NOMO-1 treated with DMSO at 0.1 percent for 48 hours (cell line): ENCODE measurements around the gene THSD4.
"Not testable (repeated sequence)": the region's sequence is repeated elsewhere in the genome, so short reads cannot be mapped to it uniquely, and the experiment has no call there.

Experiments used
- DNase-seq: peaks from one replicate; lab custom pipeline; 2025; ENCODE audit not compliant: unreplicated experiment; lab: John Stamatoyannopoulos, UW

THSD4 gene

DNA sequence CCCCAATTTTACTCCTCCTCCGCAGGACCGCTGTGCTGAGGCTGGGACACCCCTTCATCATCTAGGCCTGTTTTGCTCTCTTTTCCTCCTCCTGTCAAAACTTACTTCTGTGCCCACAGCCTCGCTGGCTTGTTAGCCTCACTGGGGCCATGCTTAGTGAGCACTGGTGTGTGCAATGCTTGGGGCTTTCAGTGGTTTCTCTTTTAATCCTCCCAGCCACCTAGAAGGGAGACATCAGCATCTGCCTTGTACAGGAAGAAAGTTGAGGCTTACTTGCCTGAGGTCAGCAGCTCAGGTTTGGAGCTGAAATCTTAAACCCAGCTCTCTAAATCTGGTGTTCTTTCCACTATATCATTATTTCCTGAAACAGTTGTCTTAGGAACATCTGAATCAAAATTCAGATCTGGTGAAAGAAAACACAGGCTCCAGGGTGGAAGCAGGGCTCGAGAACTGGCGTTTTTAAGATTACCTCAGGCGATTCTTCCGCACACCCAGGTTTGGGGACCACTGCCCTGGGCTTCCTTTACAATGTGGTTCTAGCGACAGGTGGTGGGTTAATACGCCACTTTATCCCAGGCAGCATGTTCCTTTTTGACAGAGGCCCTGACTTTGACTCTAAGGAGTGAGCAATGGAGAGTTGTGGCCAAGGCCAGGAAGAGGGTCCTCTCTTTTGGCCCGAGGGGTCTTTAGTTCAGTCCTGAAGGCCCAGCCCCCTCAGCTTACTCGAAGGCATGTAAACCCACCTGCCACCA is 3.8 kb downstream of the THSD4 start:
- DNase-seq, result no peak

DNA sequence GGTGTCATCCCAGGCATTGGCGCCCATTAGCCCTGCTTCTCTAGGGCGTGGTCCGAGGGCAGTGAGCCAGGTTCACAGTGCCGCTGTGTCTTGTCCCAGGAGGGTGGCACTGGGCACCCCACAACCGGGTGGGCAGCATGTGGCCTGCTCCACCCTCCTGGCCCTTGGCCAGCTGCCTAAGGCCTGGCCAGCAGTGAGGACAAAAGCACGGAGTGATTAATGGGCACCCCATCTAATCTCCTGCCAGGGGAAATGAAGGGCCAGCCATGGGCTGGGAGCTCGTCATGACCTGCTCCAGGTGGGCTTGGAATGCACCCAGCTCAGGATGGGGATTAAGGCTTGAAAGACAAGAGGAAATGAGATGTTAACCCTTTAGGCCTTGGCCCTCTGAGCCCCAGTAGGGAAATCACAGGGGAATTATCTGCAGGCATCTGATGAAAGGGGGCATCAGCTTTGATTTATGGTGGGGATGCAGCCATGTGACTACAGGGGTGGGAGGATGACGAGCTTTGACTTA is 5.2 kb downstream of the THSD4 start:
- no peak for DNase-seq

DNA sequence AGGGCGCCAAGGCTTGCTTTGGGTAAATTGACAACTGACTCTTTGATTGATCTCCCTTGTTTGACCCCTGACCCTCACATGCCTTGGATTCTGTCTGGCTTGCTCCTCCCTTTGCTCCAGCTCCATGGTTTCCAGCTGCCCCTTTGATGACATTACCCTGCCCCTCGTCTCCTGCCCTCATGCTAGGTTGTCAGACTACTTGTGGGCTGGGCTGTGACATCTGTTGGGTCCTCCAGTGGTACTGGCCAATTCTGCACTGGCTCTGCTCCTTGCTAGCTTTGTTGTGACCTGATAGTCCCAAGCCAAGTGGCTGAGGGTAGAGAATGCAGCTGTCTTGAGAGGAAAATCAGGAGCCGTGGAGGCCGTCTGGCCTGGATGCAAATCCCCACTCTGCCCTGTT is 6.2 kb downstream of the THSD4 start:
- no peak for DNase-seq

DNA sequence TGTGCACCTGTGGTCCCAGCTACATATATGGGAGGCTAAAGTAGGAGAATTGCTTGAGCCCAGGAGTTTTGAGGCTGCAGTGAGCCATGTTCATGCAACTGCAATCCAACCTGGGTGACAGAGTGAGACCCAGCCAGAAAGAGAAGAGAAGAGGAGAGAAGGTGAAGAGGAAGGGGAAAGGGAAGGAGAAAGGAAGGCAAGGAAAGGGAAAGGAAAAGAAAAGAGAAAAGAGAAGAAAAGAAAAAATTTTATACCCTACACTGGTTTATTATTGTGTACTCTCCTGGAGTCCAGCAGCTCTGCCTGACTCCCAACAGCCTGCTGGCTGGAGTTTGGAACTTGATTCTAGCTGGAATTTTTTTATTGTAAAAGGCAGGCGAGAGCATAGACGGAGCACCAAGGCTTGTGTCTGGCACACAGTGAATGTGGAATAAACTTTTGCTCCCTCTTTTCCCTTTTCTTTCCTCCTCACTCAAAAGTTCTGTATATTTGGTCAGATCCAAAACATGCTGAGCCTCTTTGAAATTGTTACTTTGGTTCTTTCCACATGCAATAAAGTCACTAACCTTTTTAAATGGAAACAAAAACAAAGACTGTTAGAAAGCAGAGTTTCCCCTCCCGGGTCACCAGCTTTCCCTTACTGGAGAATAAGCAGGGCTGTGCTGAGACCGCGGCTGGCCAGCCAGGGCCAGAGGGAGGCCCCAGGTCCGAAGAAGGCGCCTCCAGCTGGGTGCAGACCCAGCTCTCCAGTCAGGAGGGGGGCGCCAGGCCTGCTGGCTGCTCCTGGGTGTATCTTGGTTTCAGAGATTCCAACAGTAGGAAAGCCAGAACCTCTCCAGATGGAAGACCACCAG is 9.9 kb downstream of the THSD4 start:
- DNase-seq, result no peak

DNA sequence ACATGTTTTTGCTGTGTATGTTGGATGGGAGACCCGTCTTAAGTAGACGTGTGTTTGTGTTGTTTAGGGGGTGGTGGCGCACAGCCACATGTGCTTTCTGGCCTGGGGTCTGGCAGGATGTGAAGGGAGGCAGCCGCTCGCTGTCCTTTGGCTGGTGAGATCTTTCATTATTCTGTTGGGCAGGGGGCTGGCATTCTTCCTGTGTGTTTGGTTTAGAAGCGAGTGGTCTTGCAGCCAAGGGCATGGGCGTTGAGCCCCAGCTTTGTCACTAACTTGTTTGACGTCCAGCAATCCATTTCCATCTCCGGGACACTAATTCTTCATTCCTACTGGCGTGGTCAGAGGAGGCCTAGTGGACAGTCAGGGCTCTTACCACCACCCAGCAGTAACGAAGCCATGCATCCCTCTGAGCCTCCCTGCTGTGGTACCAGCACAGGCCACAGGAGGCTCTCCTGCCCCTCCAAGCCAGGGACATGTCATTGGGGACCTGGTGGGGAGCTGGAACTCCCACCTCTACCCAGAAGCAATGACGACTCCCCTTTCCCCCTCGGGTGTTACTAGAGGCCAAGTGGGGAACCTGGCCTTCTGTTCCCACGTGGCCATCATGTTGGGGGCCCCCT is 10.7 kb downstream of the THSD4 start:
- no peak for DNase-seq

DNA sequence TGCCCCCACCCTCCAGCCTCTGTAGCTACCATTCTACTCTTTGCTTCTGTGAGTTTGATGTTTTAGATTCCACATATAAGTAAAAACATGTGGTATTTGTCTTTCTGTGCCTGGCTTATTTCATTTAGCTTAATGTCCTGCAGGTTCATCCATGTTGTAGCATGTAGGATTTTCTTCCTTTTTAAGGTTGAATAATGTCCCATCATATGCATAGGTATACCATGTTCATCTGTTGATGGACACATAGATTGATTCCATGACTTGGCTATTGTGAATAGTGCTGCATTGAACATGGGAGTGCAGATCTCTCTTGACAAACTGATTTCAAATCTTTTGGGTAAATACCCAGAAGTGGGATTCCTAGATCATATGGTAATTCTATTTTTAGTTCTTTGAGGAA is 11.8 kb downstream of the THSD4 start:
- no peak for DNase-seq

DNA sequence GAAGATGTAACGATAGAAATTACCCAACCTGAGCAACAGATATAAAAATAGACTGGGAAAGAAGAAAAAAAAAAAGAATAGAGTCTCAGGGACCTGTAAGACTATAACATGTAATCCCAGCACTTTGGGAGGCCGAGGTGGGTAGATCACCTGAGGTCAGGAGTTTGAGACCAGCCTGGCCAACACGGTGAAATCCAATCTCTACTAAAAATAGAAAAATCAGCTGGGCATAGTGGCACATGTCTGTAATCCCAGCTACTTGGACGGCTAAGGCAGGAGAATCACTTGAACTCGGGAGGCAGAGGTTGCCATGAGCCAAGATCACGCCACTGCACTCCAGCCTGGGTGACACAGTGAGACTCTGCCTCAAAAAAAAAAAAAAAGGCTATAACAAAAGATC is 12.9 kb downstream of the THSD4 start:
- DNase-seq, result not testable (repeated sequence)

DNA sequence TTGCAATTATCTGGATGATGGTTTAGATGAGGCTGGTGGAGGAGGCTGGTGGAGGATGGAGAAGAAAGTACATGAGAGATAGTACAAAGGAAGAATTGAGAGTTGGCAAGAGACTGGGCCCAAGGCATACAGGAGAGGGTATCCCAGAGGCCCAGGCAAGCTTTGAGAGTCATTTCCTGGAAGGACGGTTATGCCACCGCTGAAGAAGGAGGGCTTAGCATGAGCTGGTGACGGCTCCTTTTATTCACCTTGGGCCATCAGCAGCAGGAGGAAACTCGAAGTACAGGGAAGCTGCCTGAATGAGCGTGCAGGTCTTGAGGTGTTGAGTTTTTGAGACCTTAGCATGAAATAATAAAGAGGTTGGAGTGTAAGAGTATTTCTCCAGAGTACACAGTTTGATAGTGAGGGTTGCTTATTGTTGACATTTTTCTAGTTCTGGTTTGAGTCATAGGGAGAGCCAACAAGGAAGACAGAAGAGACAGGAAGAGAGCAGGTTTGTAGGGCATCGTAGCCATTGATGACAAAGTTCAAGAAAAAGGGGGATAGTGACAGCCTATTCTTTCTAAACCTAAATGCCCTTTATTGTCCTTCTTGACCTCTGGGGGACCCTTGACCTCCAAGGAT is 13.8 kb downstream of the THSD4 start:
- DNase-seq, result no peak

DNA sequence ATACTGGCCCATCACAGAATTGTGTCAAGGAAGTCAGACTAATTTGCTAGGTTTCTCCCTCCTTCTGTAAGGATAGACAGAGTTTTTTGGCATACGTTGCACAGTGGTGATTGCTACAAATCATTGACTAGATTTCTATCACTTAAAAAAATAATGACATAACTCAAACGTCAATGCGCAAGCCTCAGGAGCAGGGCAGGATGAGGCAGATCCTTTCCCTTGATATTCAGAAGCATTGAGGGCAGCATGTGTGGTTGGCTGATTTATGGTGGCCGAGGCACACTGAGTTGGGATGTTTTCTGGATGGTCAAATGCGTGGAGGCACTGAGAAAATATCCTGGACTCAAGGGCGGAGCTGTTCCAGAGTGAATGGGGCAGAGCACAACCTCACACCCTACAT is 14.4 kb downstream of the THSD4 start:
- no peak for DNase-seq

DNA sequence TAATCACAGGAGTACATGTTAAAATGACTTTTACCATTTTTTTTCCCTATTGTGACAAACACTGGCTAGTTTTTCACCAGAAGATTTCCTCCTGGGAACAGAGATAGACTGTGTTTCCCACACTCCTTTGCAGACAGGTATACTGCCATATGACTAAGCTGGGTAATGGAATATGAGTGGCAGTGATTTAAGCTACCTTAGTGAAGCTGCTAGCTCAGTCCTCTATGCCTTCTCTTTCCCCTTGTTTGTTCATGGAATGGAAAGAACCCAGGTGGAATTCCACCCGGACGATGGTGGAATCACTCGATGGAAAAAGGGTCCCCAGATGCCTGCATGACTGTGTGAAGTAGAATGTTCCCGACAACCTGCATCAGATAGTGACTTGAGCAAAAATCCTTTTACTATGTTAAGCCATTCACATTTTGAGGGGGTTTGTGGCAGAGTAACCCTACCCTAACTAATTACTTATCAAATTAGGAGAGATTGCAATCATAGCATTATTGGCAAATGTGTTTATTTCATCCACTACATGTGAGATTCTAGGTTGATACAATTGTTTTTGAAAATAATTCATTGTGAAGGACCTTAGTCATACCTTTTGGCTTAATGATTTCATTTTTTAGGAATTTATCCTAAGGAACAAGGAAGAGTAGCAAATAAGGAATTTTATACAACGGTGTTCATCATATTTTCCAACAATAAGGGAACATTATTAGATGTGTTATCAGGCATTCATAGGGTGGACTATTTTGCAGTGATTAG is 16.5 kb downstream of the THSD4 start:
- no peak for DNase-seq

DNA sequence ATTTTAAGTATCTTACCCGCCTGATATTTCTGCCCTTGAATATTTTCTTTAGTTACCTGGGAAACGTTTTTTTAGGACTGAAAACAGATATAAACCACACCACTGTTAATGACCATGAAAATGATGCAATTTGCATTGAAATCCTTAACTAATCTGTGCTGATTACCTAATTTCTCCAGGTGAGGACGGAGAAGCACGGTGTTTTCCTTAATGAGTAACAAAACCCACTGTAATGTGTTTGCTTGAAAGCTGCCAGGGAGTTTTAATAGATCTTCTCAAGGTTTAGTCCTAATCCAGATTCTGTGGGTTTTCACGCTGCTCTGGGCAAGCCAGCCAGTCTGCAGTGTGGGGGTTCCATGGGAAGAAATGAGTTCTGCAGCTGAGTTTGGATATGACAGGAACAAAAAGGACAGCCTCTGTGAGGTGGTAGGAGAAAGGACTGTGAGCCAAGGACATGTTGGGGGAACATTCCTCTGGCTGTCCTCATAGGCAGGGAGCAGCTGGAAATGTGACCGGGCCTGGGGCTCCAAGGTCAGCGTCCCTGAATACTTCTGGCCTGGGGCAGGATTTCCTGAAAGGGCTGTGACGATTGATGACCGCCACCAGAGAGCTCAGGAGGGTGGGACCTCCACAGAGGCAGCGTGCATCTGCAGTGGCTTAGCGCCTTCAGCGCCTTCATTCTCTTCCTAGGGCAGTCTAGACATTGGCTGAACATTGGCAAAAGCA is 18.6 kb downstream of the THSD4 start:
- DNase-seq, result no peak

DNA sequence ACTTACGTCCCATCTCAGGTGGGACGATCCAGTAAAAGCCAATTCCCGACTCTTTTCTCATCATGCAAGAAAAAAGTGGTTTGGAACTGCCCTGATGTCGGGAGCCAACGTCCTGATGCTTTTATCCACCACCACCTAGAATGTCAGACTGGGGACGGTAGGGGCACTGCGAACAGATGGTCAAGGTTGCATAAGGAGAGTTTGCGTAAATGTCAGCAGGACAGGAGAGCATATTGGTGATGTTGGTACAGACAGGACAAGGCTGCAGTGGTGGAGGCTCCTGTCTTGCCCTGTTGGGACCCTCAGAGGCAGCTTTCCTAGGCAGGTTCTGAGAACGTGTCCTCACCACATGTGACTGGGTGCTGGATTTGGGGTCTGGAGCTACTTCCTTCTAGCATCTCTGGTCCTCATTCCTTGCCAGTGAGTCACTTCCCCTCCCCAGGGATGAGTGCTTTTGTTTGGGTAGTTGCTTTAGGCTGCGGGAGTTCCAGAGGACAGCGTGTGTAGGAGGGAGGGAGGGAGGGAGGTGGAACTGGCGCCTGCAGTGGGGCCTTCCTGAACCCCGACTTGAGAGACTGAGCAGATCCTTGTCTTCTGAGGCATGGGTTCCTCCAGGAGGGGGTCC is 21.0 kb downstream of the THSD4 start:
- DNase-seq, result no peak

DNA sequence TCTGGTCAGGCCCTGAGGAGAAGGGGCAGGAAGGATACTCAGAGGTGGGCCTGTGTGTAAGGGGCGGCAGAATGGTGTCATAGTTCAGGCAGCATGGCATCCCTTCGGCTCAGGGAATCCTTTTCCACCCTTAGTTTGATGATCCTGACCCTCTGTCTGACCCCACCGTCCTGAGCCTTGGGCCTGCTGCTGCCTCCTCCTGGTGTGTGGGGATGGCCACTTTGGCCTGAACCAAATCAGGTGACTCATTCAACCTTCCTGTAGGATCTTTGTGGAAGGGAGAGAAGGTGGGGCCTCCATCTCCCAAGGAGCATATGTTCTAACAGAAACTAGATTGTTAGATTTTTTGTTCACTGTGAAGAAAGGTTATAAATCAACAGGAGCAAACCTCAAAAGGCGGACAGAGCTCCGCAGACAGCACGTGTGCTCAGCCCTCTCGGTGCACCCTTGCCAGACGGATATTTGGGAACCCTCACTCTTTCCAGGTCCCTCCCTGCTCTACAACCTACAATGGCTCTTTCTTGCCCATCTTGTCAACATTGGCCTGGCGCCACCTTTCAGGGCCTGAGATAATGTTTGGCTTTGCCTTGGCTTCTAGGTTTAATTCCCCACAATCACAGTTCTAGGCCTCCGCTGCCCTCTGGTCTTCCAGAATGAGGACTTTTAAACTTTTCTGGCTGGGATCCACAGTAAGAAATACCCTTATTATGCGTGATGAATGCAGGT is 21.7 kb downstream of the THSD4 start:
- no peak for DNase-seq

DNA sequence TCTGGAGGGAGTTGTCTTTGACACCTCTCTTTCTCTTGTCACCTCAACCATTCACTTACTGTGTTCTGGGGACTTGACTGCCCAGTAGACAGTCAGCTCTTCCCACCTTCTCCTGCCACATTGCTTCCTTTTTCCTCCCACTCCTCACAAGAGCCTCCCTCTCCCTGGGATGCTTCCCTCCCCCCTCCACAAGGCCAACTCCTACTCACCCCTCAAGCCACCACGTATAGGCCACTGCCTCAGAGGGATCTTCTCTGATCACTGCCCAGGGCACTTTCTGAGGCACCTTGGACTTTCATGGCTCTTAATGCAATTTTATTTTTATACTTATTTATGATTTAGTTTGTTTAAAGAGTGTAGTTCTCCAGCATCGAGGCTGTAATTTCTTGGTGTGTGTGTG is 23.2 kb downstream of the THSD4 start:
- no peak for DNase-seq

DNA sequence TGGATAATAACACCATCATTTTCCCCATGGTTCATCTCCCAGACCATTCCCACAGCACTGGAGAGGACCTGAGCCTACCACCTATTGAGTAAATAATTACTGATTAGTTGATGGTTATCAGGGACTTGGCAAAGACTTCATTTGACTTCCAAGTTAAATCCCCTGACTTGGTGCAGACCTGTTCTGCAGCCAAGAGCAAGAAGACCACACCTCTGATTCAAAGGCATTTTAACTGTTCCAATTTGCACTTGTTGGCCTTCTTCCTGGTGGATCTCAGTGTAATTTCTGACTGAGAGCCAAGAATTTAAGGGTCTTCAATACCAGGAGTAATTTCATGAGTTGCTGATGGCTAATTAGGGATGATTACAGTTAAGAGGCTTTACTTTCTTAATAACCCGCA is 24.0 kb downstream of the THSD4 start:
- no peak for DNase-seq

DNA sequence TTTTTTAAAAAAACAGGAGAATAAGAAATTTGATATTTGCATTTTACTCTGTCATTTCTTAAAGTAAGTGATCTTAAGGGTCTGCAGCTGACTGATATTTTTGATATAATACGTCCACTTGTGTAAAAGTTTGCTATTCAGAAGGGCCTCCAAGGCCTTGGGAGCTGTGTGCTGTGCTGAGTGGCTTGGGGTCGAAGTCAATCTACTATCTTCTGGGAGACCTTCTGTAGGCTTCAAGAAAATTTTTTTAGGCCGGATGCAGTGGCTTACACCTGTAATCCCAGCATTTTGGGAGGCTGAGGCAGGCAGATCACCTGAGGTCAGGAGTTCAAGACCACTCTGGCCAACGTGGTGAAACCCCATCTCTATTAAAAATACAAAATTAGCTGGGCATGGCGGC is 26.3 kb downstream of the THSD4 start:
- DNase-seq, result no peak

DNA sequence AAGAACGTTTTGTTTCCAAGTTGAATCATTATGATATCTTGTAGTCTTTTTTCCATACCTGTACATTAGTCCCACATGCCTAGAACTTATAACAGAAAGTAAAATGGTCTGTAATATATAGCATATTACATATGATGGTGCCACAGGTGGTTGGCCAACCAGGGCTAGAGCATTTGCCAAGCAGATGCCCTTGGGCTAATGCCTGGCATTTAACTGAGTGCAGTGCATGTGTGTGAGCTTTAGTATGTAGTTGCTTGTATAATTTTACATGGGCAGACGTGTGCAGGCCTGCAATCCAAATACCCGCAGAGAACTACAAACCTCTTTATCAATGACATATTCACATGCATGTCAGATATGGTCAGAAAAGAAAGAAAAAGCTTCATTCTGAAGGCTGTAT is 27.5 kb downstream of the THSD4 start:
- no peak for DNase-seq

DNA sequence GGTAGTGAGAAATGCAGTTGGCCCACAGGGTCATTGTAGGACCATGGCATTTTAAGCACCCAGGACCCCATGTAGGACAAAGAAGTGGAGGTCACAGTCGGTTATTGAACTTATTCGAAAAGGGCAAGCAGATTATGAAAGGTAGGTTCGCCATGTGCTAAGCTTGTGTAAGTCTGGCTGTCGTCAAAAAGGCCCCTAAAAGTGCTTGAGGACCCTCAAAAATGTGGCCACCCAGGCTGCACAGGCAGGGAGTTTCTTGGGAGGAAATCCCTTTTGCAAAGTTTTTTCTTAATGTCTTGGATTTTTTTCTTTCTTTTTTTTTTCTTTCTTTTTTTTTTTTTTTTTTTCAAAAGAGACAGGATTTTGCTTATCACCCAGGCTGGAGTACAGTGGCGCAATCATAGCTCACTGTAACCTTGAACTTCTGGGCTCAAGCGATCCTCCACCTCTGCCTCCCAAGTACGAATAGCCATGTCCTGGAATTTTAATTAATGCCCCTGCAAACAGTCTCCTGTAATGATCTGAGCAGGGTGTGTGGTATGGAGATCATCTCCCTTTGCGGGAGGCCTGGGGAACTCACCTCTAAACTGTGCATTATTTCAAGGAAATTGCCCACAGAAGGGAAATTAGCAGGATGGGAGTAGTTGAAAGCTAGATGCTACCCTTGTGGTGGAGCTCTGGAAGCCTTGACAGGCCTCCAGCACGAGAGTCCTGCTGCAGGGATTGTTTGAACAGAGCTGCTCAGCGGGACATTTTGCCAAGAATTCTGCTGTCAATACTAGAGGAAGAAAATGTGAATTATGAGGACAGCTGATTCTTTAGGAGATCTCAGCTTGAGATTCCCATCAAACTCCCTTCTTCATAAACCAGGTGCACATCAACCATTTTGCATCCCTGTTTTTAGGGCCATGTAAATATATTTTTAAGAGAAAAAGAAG is 28.4 kb downstream of the THSD4 start:
- no peak for DNase-seq
